CD4-positive, alpha-beta T cell treated with Interleukin-12 subunit alpha and Interleukin-12 subunit beta, for 1 hour (primary cell): ENCODE measurements around the gene TIMM10B.

Experiments
- DNase-seq: peaks from one replicate; pipeline ENCODE4 v3.0.0-alpha.2; 2020

The TIMM10B gene

GRCh38 chr11:6472934-6473333 is 8.4 kb upstream of the TIMM10B start:
- no peak for DNase-seq

GRCh38 chr11:6473451-6474412 is 7.6 kb upstream of the TIMM10B start, which contains the start of gene TRIM3:
Gene TRIM3 (minus strand): TSS chr11:6473941. CDS start chr11:6465695, 8,246 bp downstream.
- DNase-seq, result peak; percentile 82

GRCh38 chr11:6474413-6474792 is 6.9 kb upstream of the TIMM10B start:
- no peak for DNase-seq

- DNase-seq, result peak; percentile 6
Measured at GRCh38 chr11:6474806-6475500, 6.3 kb upstream of the TIMM10B start.

- DNase-seq, result peak; percentile 9
Measured at GRCh38 chr11:6475936-6476335, 5.4 kb upstream of the TIMM10B start.

GRCh38 chr11:6476571-6476970 is 4.7 kb upstream of the TIMM10B start:
- DNase-seq, result no peak

- no peak for DNase-seq
Measured at GRCh38 chr11:6480299-6480914, 894 bp upstream of the TIMM10B start.

- DNase-seq, result no peak
Measured at GRCh38 chr11:6481924-6482275, 599 bp downstream of the TIMM10B start.

- no peak for DNase-seq
Measured at GRCh38 chr11:6482441-6482840, 1.1 kb downstream of the TIMM10B start.

GRCh38 chr11:6483015-6483414 is 1.7 kb downstream of the TIMM10B start:
- no peak for DNase-seq

GRCh38 chr11:6485661-6486060 is 4.4 kb downstream of the TIMM10B start:
- DNase-seq, result no peak

- no peak for DNase-seq
Measured at GRCh38 chr11:6486256-6486655, 5.0 kb downstream of the TIMM10B start.

GRCh38 chr11:6486938-6487337 is 5.6 kb downstream of the TIMM10B start:
- DNase-seq, result no peak

- no peak for DNase-seq
Measured at GRCh38 chr11:6488342-6488741, 7.0 kb downstream of the TIMM10B start.

GRCh38 chr11:6488821-6489220 is 7.5 kb downstream of the TIMM10B start:
- DNase-seq, result no peak

- no peak for DNase-seq
Measured at GRCh38 chr11:6489306-6489705, 8.0 kb downstream of the TIMM10B start.

- DNase-seq, result no peak
Measured at GRCh38 chr11:6497069-6497839, 16.0 kb downstream of the TIMM10B start, which contains the start of gene DNHD1. Gene DNHD1 (plus strand): TSS chr11:6497280. CDS start chr11:6498216, 936 bp downstream.

- DNase-seq, result no peak
Measured at GRCh38 chr11:6498121-6498520, 16.8 kb downstream of the TIMM10B start.

GRCh38 chr11:6498544-6498943 is 17.2 kb downstream of the TIMM10B start:
- no peak for DNase-seq

GRCh38 chr11:6502382-6502781 is 21.1 kb downstream of the TIMM10B start:
- DNase-seq, result no peak

GRCh38 chr11:6504166-6504565 is 22.9 kb downstream of the TIMM10B start:
- DNase-seq, result no peak

GRCh38 chr11:6505577-6506240 is 24.4 kb downstream of the TIMM10B start:
- DNase-seq, result peak; percentile 51
